ENCODE data around the gene TBCD.

GRCh38 chr17:82873521-82873920, 121.7 kb downstream of the TBCD start:
- TF ChIP-seq, protein P1, sequence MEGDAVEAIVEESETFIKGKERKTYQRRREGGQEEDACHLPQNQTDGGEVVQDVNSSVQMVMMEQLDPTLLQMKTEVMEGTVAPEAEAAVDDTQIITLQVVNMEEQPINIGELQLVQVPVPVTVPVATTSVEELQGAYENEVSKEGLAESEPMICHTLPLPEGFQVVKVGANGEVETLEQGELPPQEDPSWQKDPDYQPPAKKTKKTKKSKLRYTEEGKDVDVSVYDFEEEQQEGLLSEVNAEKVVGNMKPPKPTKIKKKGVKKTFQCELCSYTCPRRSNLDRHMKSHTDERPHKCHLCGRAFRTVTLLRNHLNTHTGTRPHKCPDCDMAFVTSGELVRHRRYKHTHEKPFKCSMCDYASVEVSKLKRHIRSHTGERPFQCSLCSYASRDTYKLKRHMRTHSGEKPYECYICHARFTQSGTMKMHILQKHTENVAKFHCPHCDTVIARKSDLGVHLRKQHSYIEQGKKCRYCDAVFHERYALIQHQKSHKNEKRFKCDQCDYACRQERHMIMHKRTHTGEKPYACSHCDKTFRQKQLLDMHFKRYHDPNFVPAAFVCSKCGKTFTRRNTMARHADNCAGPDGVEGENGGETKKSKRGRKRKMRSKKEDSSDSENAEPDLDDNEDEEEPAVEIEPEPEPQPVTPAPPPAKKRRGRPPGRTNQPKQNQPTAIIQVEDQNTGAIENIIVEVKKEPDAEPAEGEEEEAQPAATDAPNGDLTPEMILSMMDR (conservative IDR thresholded peaks at IDR 0.05; ENCODE audit: low read length) = no peak
- no peak for TF ChIP-seq EZH2phosphoT487 (IDR thresholded peaks at IDR 0.05; ENCODE audit: borderline replicate concordance, low read depth, low read length)

Data from OCI-LY7 (cell line).